GM13976 (cell line): ENCODE data around the gene UGT1A8.

Experiments
- DNase-seq: peaks from one replicate; pipeline ENCODE4 v3.0.0; 2012; ENCODE audit warnings: low spot score
- CTCF ChIP-seq: IDR thresholded peaks from 2 replicates; pipeline ENCODE4 v1.5.1; 2012; ENCODE audit warnings: borderline replicate concordance, mild to moderate bottlenecking; ENCODE audit not compliant: insufficient read depth; ENCODE audit errors: extremely low read depth, missing control alignments, control extremely low read depth
- in situ Hi-C: fragments of 300-500 bp; cut with MboI; formaldehyde crosslinking; loops from one replicate; pipeline ENCODE4 v1.12.0; 2022; ENCODE audit warnings: low sequenced_read_pairs, mixed read lengths, inconsistent platforms; ENCODE audit not compliant: unreplicated experiment

Gene UGT1A8

GRCh38 chr2:233593201-233593600, 24.2 kb upstream of the UGT1A8 start:
- peak; percentile 35 for DNase-seq
- TF ChIP-seq CTCF: no peak
- in situ Hi-C loops: no loop called here

- TF ChIP-seq CTCF: no peak
- in situ Hi-C loops: no loop called here
These were observed 19.9 kb upstream of the UGT1A8 start for GRCh38 chr2:233597522-233597921.

GRCh38 chr2:233598952-233599351, 18.5 kb upstream of the UGT1A8 start:
- in situ Hi-C loops: no loop called here
- TF ChIP-seq CTCF: no peak
- no peak for DNase-seq

More at GRCh38 chr2:233597522-233597921, 19.9 kb upstream of the UGT1A8 start:
- no peak for DNase-seq

- TF ChIP-seq CTCF: no peak
- in situ Hi-C loops: no loop called here
- no peak for DNase-seq
These were observed 17.0 kb upstream of the UGT1A8 start for GRCh38 chr2:233600386-233600785.

- in situ Hi-C loops: no loop called here
- no peak for TF ChIP-seq CTCF
- DNase-seq: no peak
These were observed 15.4 kb upstream of the UGT1A8 start for GRCh38 chr2:233602076-233602475.

GRCh38 chr2:233603520-233603919, 13.9 kb upstream of the UGT1A8 start:
- no peak for DNase-seq
- no peak for TF ChIP-seq CTCF
- in situ Hi-C loops: no loop called here

GRCh38 chr2:233604826-233605225, 12.6 kb upstream of the UGT1A8 start:
- in situ Hi-C loops: no loop called here
- no peak for TF ChIP-seq CTCF
- DNase-seq: no peak
